SKM-1 (cell line): Measurements from ENCODE around the gene DZANK1.
"Not testable (repeated sequence)": the region's sequence is repeated elsewhere in the genome, so short reads cannot be mapped to it uniquely, and the experiment has no call there.

Source experiments
- DNase-seq: peaks from one replicate; lab custom pipeline; 2025; ENCODE audit not compliant: unreplicated experiment; lab: John Stamatoyannopoulos, UW

DZANK1 gene

DNA sequence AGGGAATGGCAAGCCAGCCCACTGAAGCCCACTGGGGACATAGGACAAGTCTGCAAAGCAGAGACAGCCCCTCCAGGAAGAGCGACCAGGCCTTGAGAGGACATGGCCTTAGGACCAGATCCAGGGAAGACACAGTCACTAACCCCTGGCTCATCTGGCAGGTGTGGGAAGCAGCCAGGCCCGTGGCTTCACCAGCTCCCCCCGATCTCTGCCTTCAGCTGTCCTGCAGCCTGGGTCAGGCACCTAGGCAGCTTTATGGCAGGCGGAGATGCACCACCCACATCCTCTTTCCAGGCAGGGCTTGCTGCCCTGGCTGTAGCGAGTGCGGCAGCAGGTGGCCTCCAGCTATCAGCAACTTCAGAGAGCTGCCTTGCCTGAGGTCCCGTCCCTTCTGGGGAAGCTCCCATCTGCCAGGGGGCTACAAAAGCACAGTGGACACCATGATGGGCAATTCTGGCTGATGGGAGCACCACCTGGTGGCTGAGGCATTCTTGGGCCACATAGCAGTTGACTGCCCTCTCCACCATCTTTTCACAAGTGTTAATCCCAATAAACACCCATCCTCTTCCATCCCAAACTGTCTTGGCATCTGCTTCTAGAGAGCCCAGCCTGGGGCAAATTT is 85.8 kb downstream of the DZANK1 start:
- DNase-seq: no peak

DNA sequence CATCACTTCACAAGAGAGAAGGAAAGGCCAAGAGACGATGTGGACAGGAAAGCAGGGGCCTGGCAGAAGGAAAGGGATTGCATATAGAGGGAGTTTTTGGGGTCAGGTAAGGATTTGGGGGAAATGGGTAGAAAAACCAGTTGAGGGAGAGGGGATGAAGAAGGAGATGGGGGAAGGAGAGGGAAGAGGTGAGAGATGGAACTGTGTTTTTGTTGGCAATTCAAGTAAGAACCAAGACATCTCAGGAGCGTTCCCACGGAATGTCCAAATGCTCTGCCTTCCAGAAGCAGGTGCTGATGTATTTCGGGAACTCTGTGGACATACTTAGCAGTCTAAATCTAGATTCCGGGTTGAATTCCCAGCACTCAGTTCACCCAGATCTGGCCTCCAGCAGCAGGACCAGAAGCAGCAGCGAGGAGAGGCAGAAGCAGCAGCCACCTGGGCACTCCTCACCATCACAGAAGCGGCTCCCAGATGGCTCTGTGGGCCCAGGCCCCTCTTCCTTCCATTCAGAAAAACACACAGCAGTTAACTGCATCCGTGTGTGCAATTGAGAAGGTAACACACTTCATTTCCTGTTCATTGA is 88.8 kb downstream of the DZANK1 start:
- no peak for DNase-seq

DNA sequence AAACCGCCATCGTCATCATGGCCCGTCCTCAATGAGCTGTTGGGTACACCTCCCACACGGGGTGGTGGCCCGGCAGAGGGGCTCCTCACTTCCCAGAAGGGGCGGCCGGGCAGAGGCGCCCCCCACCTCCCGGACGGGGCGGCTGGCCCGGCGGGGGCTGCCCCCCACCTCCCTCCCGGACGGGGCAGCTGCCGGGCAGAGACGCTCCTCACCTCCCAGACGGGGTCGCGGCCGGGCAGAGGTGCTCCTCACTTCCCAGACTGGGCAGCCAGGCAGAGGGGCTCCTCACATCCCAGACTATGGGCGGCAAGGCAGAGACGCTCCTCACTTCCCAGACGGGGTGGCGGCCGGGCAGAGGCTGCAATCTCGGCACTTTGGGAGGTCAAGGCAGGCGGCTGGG is 91.3 kb downstream of the DZANK1 start:
- not testable (repeated sequence) for DNase-seq

DNA sequence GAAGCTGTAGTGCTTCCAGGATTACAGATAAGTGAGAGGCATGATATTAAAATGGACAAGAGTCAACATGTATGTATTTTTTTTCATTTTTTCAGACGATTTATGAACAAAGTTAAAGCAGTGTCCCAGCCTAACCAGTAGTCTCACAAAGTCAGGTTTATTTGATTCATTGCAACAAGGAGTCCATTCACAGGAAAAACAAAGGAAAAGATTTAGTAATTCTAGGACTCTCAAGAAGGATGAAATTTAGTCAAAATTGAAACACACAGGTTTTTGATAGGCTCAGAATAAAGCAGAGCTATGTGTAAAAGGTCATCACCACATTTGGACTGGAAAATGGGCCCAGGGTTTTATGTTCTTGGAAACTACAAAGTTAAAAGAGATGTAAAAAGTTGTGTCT is 94.5 kb downstream of the DZANK1 start:
- DNase-seq: no peak

DNA sequence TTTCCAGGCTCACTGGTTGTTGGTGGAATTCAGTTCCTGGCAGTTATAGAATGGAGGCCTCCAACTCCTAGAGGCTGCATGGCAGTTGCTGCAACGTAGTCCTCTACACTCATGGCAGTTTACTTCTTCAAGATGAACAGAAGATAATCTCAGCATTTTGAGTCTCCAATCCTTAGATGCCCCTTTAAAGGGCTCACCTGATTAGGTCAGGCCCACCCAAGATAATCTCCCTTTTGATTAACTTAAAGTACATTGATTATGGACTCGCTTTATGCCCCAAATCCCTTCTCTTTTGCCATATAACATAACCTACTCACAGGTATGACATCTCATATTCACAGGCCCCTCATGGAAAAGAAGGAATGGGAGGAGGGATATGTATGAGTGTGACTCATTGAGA is 102.1 kb downstream of the DZANK1 start:
- DNase-seq: no peak

DNA sequence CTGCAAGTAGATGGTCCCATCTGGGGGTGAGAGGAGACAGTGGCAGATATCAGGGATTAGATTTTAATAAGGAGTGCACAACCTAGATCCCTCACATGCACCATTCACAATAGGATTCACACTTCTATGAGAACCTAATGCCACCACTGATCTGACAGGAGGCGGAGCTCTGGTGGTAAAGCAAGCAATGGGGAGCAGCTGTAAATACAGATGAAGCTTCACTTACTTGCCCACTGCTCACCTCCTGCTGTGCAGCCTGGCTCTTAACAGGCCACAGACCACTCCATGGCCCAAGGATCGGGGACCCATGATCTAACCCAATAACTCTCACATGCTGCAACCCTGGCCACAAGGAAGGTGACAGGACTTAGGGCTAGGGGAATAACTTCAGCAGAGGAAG is 103.1 kb downstream of the DZANK1 start:
- DNase-seq: no peak

DNA sequence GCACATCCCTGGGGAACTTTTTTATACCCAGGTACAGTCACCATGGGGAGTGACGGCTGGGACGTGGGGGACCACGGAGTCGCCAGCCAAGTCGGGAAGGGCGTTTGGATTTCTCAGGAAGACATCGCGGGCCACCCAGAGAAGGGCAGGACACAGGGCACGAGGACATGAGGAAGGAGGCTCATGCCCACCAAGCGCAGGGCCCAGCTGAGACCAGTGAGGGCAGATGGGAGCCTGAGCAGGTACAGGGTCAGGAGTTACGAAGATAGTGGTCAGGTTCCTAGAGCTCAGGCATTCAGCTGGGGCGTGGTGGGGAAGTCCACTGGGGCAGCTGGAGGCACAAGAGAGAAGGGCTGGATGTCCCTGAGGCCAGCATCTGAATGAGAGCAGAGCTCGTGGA is 103.9 kb downstream of the DZANK1 start:
- DNase-seq: no peak

DNA sequence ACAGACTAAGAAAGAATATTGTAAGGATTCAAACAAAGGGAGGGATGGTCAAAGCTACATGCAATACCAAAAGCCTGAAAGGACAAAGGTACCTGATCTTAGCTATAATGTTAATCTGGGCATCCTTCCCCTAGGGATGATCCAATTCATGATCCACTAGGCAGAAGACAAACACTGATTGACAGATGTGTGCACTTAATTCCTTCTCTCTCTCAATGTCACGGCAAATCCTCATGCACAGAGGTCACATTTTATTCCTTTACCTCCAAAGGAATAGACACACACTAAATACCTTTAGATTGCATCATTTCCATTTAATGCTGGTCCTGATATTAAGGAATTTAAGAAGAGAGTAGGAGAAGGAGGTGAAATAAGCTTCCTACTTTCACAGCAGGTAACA is 105.2 kb downstream of the DZANK1 start:
- no peak for DNase-seq

DNA sequence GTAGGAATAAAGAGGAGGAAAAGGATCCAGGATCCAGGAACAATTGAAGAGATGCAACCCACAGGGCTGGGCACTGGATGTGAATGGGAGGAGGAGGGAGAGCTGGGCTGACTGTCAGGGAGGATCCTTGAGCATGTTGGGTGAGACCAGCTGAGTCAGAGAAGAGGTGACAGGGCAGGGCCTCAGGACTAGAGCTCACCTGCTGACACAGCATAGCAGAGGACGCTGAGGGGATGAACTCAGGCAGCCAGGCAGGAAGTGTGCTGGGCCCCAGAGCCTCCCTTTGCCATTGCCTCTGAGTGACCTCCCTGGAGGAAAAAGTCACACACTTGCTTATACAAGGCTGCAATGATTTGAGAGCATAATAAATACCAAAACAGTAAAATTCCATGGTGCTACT is 106.2 kb downstream of the DZANK1 start:
- DNase-seq: no peak

DNA sequence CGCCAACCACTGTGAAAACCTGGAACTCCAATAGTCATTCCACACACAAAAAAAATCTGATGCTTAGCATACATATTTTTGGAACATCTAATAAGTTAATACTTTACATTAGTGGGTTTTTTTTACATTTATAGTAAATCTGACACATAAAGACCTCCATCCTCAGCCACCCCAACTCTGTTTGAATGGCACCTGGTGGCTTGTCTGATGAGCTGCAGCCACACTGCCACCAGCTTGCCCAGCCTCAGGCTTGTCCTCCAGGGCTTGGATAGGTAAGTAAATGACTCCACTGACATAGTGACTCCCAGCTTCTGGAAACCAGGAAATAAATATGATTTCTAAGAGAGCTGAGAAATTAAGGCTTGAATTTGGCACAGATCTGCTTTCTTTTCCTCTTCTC is 107.0 kb downstream of the DZANK1 start:
- no peak for DNase-seq

DNA sequence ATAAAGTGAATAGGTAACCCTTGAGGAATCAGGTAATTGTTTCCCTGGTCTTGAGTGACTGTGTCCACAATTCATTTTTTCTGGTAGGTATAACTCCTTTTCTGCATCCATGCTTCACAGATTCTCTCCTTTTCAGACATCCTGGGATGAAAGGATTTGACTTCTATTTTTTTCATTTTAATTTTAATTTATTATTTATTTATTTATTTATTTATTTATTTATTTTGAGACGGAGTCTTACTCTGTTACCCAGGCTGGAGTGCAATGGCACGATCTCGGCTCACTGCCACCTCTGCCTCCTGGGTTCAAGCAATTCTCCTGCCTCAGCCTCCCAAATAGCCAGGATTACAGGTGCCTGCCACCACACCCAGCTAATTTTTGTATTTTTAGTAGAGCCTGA is 117.1 kb downstream of the DZANK1 start:
- not testable (repeated sequence) for DNase-seq
